ENCODE data around the gene KCNMA1.

KCNMA1 gene

GRCh38 chr10:77325233-77325537, 312.4 kb downstream of the KCNMA1 start:
- DNase-seq (ENCODE audit: low read depth), result no peak

GRCh38 chr10:77321838-77322237, 315.8 kb downstream of the KCNMA1 start:
- no peak for DNase-seq (ENCODE audit: low read depth)

GRCh38 chr10:77320971-77321471, 316.6 kb downstream of the KCNMA1 start:
- DNase-seq (ENCODE audit: low read depth), result no peak

- DNase-seq (ENCODE audit: low read depth), result no peak
These were observed 318.1 kb downstream of the KCNMA1 start for GRCh38 chr10:77319557-77319956.

- DNase-seq (ENCODE audit: low read depth), result no peak
These were observed 318.9 kb downstream of the KCNMA1 start for GRCh38 chr10:77318739-77319138.

GRCh38 chr10:77317221-77317620, 320.4 kb downstream of the KCNMA1 start:
- DNase-seq (ENCODE audit: low read depth), result no peak

GRCh38 chr10:77315496-77316129, 322.0 kb downstream of the KCNMA1 start:
- no peak for DNase-seq (ENCODE audit: low read depth)

- no peak for DNase-seq (ENCODE audit: low read depth)
These were observed 324.4 kb downstream of the KCNMA1 start for GRCh38 chr10:77313066-77313750.

GRCh38 chr10:77311186-77311585, 326.4 kb downstream of the KCNMA1 start:
- DNase-seq (ENCODE audit: low read depth), result no peak

GRCh38 chr10:77310288-77310840, 327.2 kb downstream of the KCNMA1 start:
- DNase-seq (ENCODE audit: low read depth), result no peak

- DNase-seq (ENCODE audit: low read depth), result no peak
These were observed 328.1 kb downstream of the KCNMA1 start for GRCh38 chr10:77309509-77309908.

- DNase-seq (ENCODE audit: low read depth), result no peak
These were observed 328.5 kb downstream of the KCNMA1 start for GRCh38 chr10:77309092-77309491.

GRCh38 chr10:77308084-77308732, 329.4 kb downstream of the KCNMA1 start:
- DNase-seq (ENCODE audit: low read depth), result no peak

- DNase-seq (ENCODE audit: low read depth), result no peak
These were observed 330.9 kb downstream of the KCNMA1 start for GRCh38 chr10:77306666-77307065.

GRCh38 chr10:77305650-77306632, 331.7 kb downstream of the KCNMA1 start:
- DNase-seq (ENCODE audit: low read depth), result no peak

- DNase-seq (ENCODE audit: low read depth), result no peak
These were observed 333.4 kb downstream of the KCNMA1 start for GRCh38 chr10:77304192-77304591.

GRCh38 chr10:77301305-77301730, 336.3 kb downstream of the KCNMA1 start:
- no peak for DNase-seq (ENCODE audit: low read depth)

GRCh38 chr10:77300682-77301302, 336.8 kb downstream of the KCNMA1 start:
- no peak for DNase-seq (ENCODE audit: low read depth)

- no peak for DNase-seq (ENCODE audit: low read depth)
These were observed 338.3 kb downstream of the KCNMA1 start for GRCh38 chr10:77299320-77299719.

- no peak for DNase-seq (ENCODE audit: low read depth)
These were observed 340.2 kb downstream of the KCNMA1 start for GRCh38 chr10:77297393-77297739.
